PFSK-1 (cell line): ENCODE results near the gene ZNF584.
A peak's percentile ranks its signal among the peaks of the same experiment; 100 is the strongest.

Experiments
- FOXP2 ChIP-seq: optimal IDR thresholded peaks from 2 replicates; pipeline ENCODE3; 2011; ENCODE audit warnings: borderline replicate concordance, control low read depth, inconsistent platforms; ENCODE audit not compliant: insufficient read depth; ENCODE audit errors: extremely low read length, extremely low read depth
- POLR2AphosphoS5 ChIP-seq: IDR thresholded peaks from 2 replicates; pipeline ENCODE4 v1.6.1; 2012; ENCODE audit warnings: low read depth, mild to moderate bottlenecking, control low read depth, low read length, moderate library complexity
- REST ChIP-seq, 2 experiments: IDR thresholded peaks; 2 replicates each; pipeline versions ENCODE4 v1.6.1 to v1.8.0; 2011 to 2012; ENCODE audit warnings: low read depth in 2 of 2, low read length in 2 of 2, control low read depth in 1 of 2, inconsistent platforms in 1 of 2, mild to moderate bottlenecking in 1 of 2, moderate library complexity in 1 of 2; ENCODE audit not compliant: insufficient read depth in 1 of 2
- SIN3A ChIP-seq: IDR thresholded peaks from 2 replicates; pipeline ENCODE4 v1.6.1; 2012; ENCODE audit warnings: mild to moderate bottlenecking, low read length, moderate library complexity, borderline replicate concordance; ENCODE audit not compliant: insufficient read depth
- TAF1 ChIP-seq: IDR thresholded peaks from 2 replicates; pipeline ENCODE4 v1.6.1; 2012; ENCODE audit warnings: low read length, control low read depth, borderline replicate concordance; ENCODE audit not compliant: insufficient read depth

The ZNF584 gene

DNA sequence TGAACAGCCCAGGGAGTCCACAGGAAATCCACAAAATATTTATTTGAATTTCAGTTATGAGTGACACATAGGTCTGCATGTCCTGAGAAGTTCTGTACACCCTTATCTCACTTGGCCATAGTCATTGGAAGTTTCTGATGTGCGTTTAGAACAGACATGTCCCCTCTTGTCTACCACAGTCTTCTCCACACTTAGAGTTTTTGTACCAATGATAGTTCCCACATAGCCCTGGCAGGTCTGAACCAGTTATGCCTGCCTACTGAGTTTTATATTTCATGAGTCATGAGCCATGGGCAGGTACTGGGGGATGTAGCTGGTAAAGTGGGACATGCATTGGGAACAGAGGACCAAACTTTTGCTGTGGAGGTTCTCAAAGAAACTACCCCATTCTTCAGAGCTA, 20.2 kb downstream of the ZNF584 start:
- TF ChIP-seq TAF1 (no peak), POLR2AphosphoS5 (no peak), REST (IDR thresholded peaks at IDR 0.05; ENCODE audit: insufficient read depth in 1 of 2, low read depth in 2 of 2, low read length in 2 of 2) (no peak), SIN3A (no peak), FOXP2 (no peak)

GRCh38 chr19:58429745-58430144, 21.3 kb downstream of the ZNF584 start:
- no peak for TF ChIP-seq SIN3A
- TF ChIP-seq FOXP2: no peak
- no peak for TF ChIP-seq POLR2AphosphoS5
- no peak for TF ChIP-seq TAF1
- TF ChIP-seq REST (IDR thresholded peaks at IDR 0.05; ENCODE audit: insufficient read depth in 1 of 2, low read depth in 2 of 2, low read length in 2 of 2): no peak

DNA sequence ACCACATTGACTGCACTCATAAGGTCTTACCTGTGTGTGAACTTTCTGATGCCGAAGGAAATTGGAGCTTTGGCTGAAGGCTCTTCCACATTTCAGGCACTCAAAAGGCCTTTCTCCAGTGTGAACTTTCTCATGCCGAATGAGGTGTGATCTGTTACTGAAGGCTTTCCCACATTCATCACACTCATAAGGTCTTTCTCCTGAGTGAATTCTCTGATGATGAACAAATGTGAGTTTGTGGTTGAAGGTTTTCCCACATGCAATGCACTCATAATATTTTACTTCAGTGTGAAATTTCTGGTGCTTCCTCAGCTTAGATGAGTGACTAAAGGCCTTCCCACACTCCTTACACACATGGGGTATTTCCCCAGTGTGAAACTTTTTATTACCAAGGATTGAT, 25.8 kb downstream of the ZNF584 start:
- TF ChIP-seq TAF1: no peak
- no peak for TF ChIP-seq FOXP2
- TF ChIP-seq POLR2AphosphoS5: no peak
- no peak for TF ChIP-seq SIN3A
- TF ChIP-seq REST (IDR thresholded peaks at IDR 0.05; ENCODE audit: insufficient read depth in 1 of 2, low read depth in 2 of 2, low read length in 2 of 2): no peak

DNA sequence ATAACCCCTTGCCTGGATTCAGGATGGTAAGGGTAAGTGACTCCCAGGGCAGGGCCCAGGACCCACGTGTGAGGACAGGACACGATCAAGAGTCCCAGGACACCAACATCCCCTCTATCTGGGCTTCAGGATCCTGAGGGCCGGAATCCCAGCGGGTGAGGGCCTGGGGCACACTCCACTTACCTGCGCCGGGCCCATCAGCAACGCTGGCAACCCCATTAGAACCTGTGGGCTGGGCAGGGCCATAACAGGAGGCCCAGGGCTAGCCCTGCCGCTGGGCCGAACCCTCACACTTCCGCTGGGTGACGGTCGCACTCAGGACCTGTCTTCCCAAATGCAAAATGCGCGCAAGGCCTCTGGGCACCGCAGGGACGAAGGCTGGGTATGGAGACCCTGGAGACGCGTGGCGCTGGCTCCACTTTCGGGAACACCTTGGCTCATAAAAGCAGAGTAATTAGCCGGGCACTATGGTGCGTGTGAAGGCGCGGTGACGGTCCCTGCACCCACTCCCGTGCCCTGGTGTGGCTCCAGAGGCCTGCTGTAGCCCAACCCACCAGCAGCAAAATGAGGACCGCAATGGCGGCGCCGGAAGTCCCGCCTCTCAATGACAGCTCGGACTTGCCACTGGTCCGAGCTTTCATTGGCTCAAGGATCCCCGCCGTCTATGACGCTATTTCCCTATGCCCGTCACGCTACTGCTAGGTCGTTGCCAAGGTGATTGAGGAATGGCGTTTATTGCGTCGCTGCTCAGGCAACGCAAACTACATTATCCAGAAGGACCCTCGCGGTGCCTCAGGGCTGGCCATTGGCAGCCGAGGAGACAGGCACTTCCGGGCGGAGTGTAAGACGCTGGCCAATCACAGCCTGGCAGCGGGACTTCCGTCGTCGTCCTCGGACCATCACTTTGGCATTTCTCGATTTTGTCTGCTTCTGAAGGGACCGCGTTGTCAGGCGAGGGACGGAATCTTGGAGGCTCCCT, 31.4 kb downstream of the ZNF584 start, which contains the start of gene ZNF132:
Gene ZNF132, minus strand, starts transcription at position 578 of the 979 bp plus-strand sequence. Its CDS starts 332 bp downstream, at position 246.
- TF ChIP-seq POLR2AphosphoS5: peak; percentile 75
- peak; percentile 28 for TF ChIP-seq FOXP2
- no peak for TF ChIP-seq REST (IDR thresholded peaks at IDR 0.05; ENCODE audit: insufficient read depth in 1 of 2, low read depth in 2 of 2, low read length in 2 of 2)
- peak; percentile 80; the same call in 1 of the 2 replicates for TF ChIP-seq TAF1
